Activated CD8-positive, alpha-beta T cell treated with anti-CD3 and anti-CD28 coated beads for 36 hours (primary cell): ENCODE measurements around the gene CCDC61. TPM values are rescaled to one million over a fixed set of nuclear protein-coding genes. Genes with fewer than 3 reads are reported as not detected.

Experiments used
- ATAC-seq: fragments of 200-7000 bp; cut with Tn5 transposase; one replicate; pipeline ENCODE4 v1.10.0; 2021; ENCODE audit warnings: mild to moderate bottlenecking, moderate library complexity
- CTCF ChIA-PET: fragments of 350-600 bp; sonication (Branson Sonifier 250); formaldehyde crosslinking; loops from one replicate; lab custom pipeline; 2021; ENCODE audit warnings: antibody characterized with exemption; lab: Charles Lee
- POLR2A ChIA-PET: fragments of 350-600 bp; sonication (Branson Sonifier 250); formaldehyde crosslinking; loops from one replicate; lab custom pipeline; 2021; ENCODE audit warnings: antibody characterized with exemption; lab: Charles Lee
- DNase-seq: peaks from one replicate; pipeline ENCODE4 v3.0.0-alpha.2; 2020
- H3K27ac Mint-ChIP-seq: one replicate; pipeline ENCODE4 v1.8.0; 2021; ENCODE audit warnings: mild to moderate bottlenecking, mixed read lengths
- H3K27me3 Mint-ChIP-seq: one replicate; pipeline ENCODE4 v1.8.0; 2021; ENCODE audit warnings: mixed read lengths
- H3K36me3 Mint-ChIP-seq: one replicate; pipeline ENCODE4 v1.8.0; 2021; ENCODE audit warnings: low read depth, mixed read lengths
- H3K4me1 Mint-ChIP-seq: one replicate; pipeline ENCODE4 v1.8.0; 2021; ENCODE audit warnings: low read depth, mixed read lengths
- H3K4me3 Mint-ChIP-seq: one replicate; pipeline ENCODE4 v1.8.0; 2021; ENCODE audit warnings: mild to moderate bottlenecking, moderate library complexity, mixed read lengths
- H3K9me3 Mint-ChIP-seq: one replicate; pipeline ENCODE4 v1.8.0; 2021; ENCODE audit warnings: mixed read lengths
- CTCF ChIP-seq: fragments of 200-600 bp; IDR thresholded peaks from one replicate; pipeline ENCODE4 v1.8.0; 2022; ENCODE audit warnings: antibody characterized with exemption, mild to moderate bottlenecking
- intact Hi-C: fragments of 100-400 bp; cut with micrococcal nuclease; formaldehyde crosslinking; loops from one replicate; pipeline ENCODE4 v1.10.0; 2022
- total RNA-seq, 2 experiments: library from RNA; stranded (reverse); gene quantifications; one replicate each; pipeline ENCODE4 v1.2.3, GENCODE V29; 2021

The CCDC61 gene
- total RNA-seq, 2 experiments from 2014 or later, result 26.9 to 29.2 TPM

GRCh38 chr19:46025835-46026234 lies 30.6 kb downstream of the CCDC61 start:
- DNase-seq, result no peak
- H3K36me3 Mint-ChIP-seq, result no peaks in the 10 kb centered on the region
- no peak overlapping the region for H3K4me3 Mint-ChIP-seq
- H3K9me3 Mint-ChIP-seq, result no peaks in the 10 kb centered on the region
- H3K27ac Mint-ChIP-seq, result no peak overlapping the region
- ChIA-PET POLR2A (interaction anchor here (0.6 kb wide), 1 partner anchor 256 kb away, joined by 3 read pairs; no protein-coding TSS in a partner anchor), CTCF (interaction anchor here (1.2 to 4.8 kb wide), 6 partner anchors 9 to 240 kb away, joined by 3 to 56 read pairs (median 6); no protein-coding TSS in a partner anchor)
- no peak for ATAC-seq
- intact Hi-C loops, result loop anchor here (5.0 to 10.0 kb wide), 3 partner anchors 49 to 241 kb away; no protein-coding TSS in a partner anchor
- TF ChIP-seq CTCF, result no peak
- peaks cover 14% of the 10 kb centered on the region for H3K4me1 Mint-ChIP-seq
- H3K27me3 Mint-ChIP-seq, result peaks cover 20% of the 10 kb centered on the region

- Mint-ChIP-seq H3K27me3 (peaks cover 19% of the 10 kb centered on the region), H3K4me3 (no peak overlapping the region), H3K4me1 (peaks cover 12% of the 10 kb centered on the region), H3K9me3 (no peaks in the 10 kb centered on the region), H3K27ac (no peak overlapping the region), H3K36me3 (no peaks in the 10 kb centered on the region)
- no peak for DNase-seq
- ATAC-seq, result no peak
- ChIA-PET CTCF (interaction anchor here (1.2 kb wide), 1 partner anchor 235 kb away, joined by 6 read pairs; no protein-coding TSS in a partner anchor), POLR2A (no interaction called here)
- intact Hi-C loops, result no loop called here
- no peak for TF ChIP-seq CTCF
Observed at GRCh38 chr19:46030812-46031550, 35.7 kb downstream of the CCDC61 start.

DNA sequence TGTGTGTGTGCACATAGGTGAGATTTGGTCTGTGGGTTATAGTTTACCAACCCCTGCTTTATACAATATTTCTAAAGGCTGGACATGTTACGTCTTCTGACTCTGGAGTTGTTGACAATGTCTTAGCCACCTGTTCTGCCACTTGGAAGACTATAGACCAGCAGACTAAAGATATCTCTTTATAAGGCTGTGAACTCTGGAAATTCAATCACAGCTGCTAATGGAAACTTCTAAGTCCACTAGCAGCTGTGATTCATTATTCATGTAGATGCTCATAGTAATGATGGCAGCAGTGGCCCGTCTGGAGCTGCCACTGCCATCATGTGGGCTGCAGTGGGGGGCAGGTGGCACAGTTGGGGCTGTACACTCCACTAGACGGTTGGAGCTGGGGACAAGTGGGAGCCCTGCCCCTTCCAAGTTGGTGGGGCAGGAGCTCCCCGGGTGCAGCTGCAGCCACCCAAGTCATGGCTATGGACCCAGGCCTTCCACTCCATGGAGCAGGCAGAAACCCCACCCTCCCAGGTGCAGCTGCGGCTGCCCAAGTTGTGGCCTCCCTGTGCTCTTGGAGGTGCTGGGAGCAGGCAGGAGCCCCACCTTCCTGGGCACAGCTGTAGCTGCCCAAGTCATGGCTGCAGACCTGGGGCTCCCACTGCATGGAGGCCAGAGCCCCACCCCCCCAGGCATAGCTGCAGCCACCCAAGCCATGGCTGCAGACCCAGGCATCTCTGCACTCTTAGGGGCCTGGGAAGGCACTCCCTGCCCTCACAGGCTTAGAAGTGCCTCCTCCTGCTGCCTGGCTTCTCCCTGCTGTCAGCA lies 36.7 kb downstream of the CCDC61 start:
- ChIA-PET CTCF (interaction anchor here (0.6 to 2.0 kb wide), 4 partner anchors 45 to 234 kb away, joined by 3 to 7 read pairs (median 4); no protein-coding TSS in a partner anchor), POLR2A (no interaction called here)

GRCh38 chr19:46032597-46033025 lies 37.3 kb downstream of the CCDC61 start:
- intact Hi-C loops, result no loop called here
- no peak overlapping the region for H3K4me3 Mint-ChIP-seq
- H3K9me3 Mint-ChIP-seq, result no peaks in the 10 kb centered on the region
- peaks cover 2% of the 10 kb centered on the region for H3K4me1 Mint-ChIP-seq
- no peak for DNase-seq
- H3K27ac Mint-ChIP-seq, result no peak overlapping the region
- H3K27me3 Mint-ChIP-seq, result peaks cover 10% of the 10 kb centered on the region
- CTCF ChIA-PET, result interaction anchor here (0.6 to 2.0 kb wide), 5 partner anchors 44 to 233 kb away, joined by 3 to 7 read pairs (median 6); no protein-coding TSS in a partner anchor
- POLR2A ChIA-PET, result interaction anchor here (1.0 kb wide), 1 partner anchor 228 kb away, joined by 3 read pairs; no protein-coding TSS in a partner anchor
- no peak for TF ChIP-seq CTCF
- ATAC-seq, result no peak
- H3K36me3 Mint-ChIP-seq, result no peaks in the 10 kb centered on the region

More for the DNA sequence above, 36.7 kb downstream of the CCDC61 start:
- intact Hi-C loops, result no loop called here
- no peak for DNase-seq
- no peak overlapping the region for H3K4me3 Mint-ChIP-seq
- no peaks in the 10 kb centered on the region for H3K36me3 Mint-ChIP-seq
- H3K4me1 Mint-ChIP-seq, result peaks cover 2% of the 10 kb centered on the region
- no peak overlapping the region for H3K27ac Mint-ChIP-seq
- no peaks in the 10 kb centered on the region for H3K9me3 Mint-ChIP-seq
- no peak for TF ChIP-seq CTCF
- H3K27me3 Mint-ChIP-seq, result peaks cover 10% of the 10 kb centered on the region
- no peak for ATAC-seq
